HCT116 (cell line): Measurements from ENCODE around the gene NR2F1-AS1. TPM values are rescaled to one million over a fixed set of nuclear protein-coding genes. Genes with fewer than 3 reads are reported as not detected.

Source experiments
- ATAC-seq: fragments of 200-7000 bp; cut with Tn5 transposase; 2 replicates; pipeline ENCODE4 v1.9.1; 2020; ENCODE audit warnings: mild to moderate bottlenecking, moderate library complexity
- BruUV-seq: library from RNA; stranded (reverse); fragments of 400-500 nt; replicated peaks from 2 replicates; lab custom pipeline; 2021; lab: Mats Ljungman, UMichigan
- CTCF ChIA-PET: fragments of 300-600 bp; sonication (Branson Sonifier 250); formaldehyde crosslinking; loops from one replicate; lab custom pipeline; 2021; ENCODE audit warnings: antibody characterized with exemption; lab: Charles Lee
- POLR2A ChIA-PET: fragments of 300-600, 350-600 bp; sonication (Branson Sonifier 250); formaldehyde crosslinking; loops from one replicate; lab custom pipeline; 2021; ENCODE audit warnings: antibody characterized with exemption; lab: Charles Lee
- RAD21 ChIA-PET, 2 experiments: fragments of 300-600 bp; sonication (Branson Sonifier 250); formaldehyde crosslinking; loops; one replicate each; lab custom pipeline; 2023; ENCODE audit warnings: low total read pairs in 2 of 2; ENCODE audit not compliant: uncharacterized antibody in 2 of 2, unreplicated experiment in 2 of 2, low non-redundant PET in 1 of 2; lab: Charles Lee
- DNase-seq: peaks from one replicate; pipeline ENCODE4 v3.0.0-alpha.2; 2010; ENCODE audit warnings: low read depth, low spot score
- H2AFZ ChIP-seq: fragments of 200-600 bp; shearing (Covaris generic), sonication (generic); 2 replicates; pipeline ENCODE4 v1.6.1; 2017; ENCODE audit warnings: low read depth, mixed run types, mixed read lengths, antibody characterized with exemption, low read length; ENCODE audit not compliant: poor library complexity, severe bottlenecking
- H3K27ac ChIP-seq: 2 replicates; pipeline ENCODE4 v1.5.1; 2012; ENCODE audit warnings: low read depth, low read length
- H3K27me3 ChIP-seq: fragments of 200-600 bp; sonication (generic); 2 replicates; pipeline ENCODE4 v1.6.1; 2016; ENCODE audit warnings: mixed run types, low read length, mixed read lengths; ENCODE audit not compliant: insufficient read depth
- H3K36me3 ChIP-seq, 2 experiments: fragments of 200-500 bp in 1 of 2; fragments of 200-600 bp in 1 of 2; sonication (Bioruptor generic) in 1 of 2; sonication (generic) in 1 of 2; 2 replicates each; pipeline versions ENCODE4 v1.5.1 to v1.6.1; 2014 to 2016; ENCODE audit warnings: low read length in 2 of 2, inconsistent platforms in 1 of 2, mixed read lengths in 1 of 2, mixed run types in 1 of 2; ENCODE audit not compliant: insufficient read depth in 2 of 2, control insufficient read depth in 1 of 2
- H3K4me1 ChIP-seq, 2 experiments: fragments of 200-600 bp in 1 of 2; sonication (generic) in 1 of 2; 2 replicates each; pipeline versions ENCODE4 v1.5.1 to v1.6.1; 2012 to 2017; ENCODE audit warnings: low read length in 2 of 2, inconsistent platforms in 1 of 2, mild to moderate bottlenecking in 1 of 2, mixed read lengths in 1 of 2, mixed run types in 1 of 2, moderate library complexity in 1 of 2; ENCODE audit not compliant: insufficient read depth in 2 of 2, control insufficient read depth in 1 of 2
- H3K4me2 ChIP-seq: fragments of 200-600 bp; sonication (generic); 2 replicates; pipeline ENCODE4 v1.6.1; 2017; ENCODE audit warnings: mixed run types, low read length, mixed read lengths
- H3K4me3 ChIP-seq, 2 experiments: fragments of 200-600 bp in 1 of 2; sonication (generic) in 1 of 2; replicated peaks in 1 of 2; 2 replicates each; pipeline ENCODE4 v1.5.1; 2011 to 2016; ENCODE audit warnings: low read length in 2 of 2, control low read depth in 1 of 2, low read depth in 1 of 2, mild to moderate bottlenecking in 1 of 2, mixed read lengths in 1 of 2, mixed run types in 1 of 2
- H3K79me2 ChIP-seq: fragments of 200-600 bp; sonication (generic); 2 replicates; pipeline ENCODE4 v1.6.1; 2017; ENCODE audit warnings: mild to moderate bottlenecking, mixed run types, low read length, moderate library complexity, mixed read lengths; ENCODE audit not compliant: insufficient read depth
- H3K9ac ChIP-seq: fragments of 200-600 bp; sonication (generic); 2 replicates; pipeline ENCODE4 v1.6.1; 2016; ENCODE audit warnings: low read length, mixed read lengths
- H3K9me2 ChIP-seq: fragments of 200-600 bp; sonication (generic), shearing (Covaris generic); 2 replicates; pipeline ENCODE4 v1.6.1; 2017; ENCODE audit warnings: mixed run types, mild to moderate bottlenecking, moderate library complexity; ENCODE audit not compliant: insufficient read depth
- H3K9me3 ChIP-seq, 2 experiments: fragments of 200-500 bp in 1 of 2; fragments of 200-600 bp in 1 of 2; sonication (Bioruptor generic) in 1 of 2; sonication (generic) in 1 of 2; 2 replicates each; pipeline ENCODE4 v1.6.1; 2014 to 2017; ENCODE audit warnings: low read length in 2 of 2, mixed read lengths in 2 of 2, inconsistent platforms in 1 of 2, low read depth in 1 of 2, mild to moderate bottlenecking in 1 of 2, mixed run types in 1 of 2, moderate library complexity in 1 of 2; ENCODE audit not compliant: control insufficient read depth in 1 of 2, insufficient read depth in 1 of 2
- H4K20me1 ChIP-seq: fragments of 200-600 bp; sonication (generic), shearing (Covaris generic); 2 replicates; pipeline ENCODE4 v1.6.1; 2017; ENCODE audit warnings: mixed run types, mild to moderate bottlenecking, moderate library complexity; ENCODE audit not compliant: insufficient read depth
- ATF3 ChIP-seq: IDR thresholded peaks from 2 replicates; pipeline ENCODE4 v1.6.1; 2012
- CBX3 ChIP-seq: IDR thresholded peaks from 2 replicates; pipeline ENCODE4 v1.6.1; 2012; ENCODE audit warnings: low read depth
- CEBPB ChIP-seq: IDR thresholded peaks from 2 replicates; pipeline ENCODE4 v1.6.1; 2012; ENCODE audit warnings: low read depth
- EGR1 ChIP-seq: IDR thresholded peaks from 2 replicates; pipeline ENCODE4 v1.6.1; 2012; ENCODE audit warnings: low read depth
- ELF1 ChIP-seq: IDR thresholded peaks from 2 replicates; pipeline ENCODE4 v1.6.1; 2012; ENCODE audit warnings: low read depth, borderline replicate concordance
- EZH2 ChIP-seq: fragments of 200-600 bp; sonication (generic); IDR thresholded peaks from 2 replicates; pipeline ENCODE4 v1.6.1; 2017; ENCODE audit warnings: antibody characterized with exemption, mixed run types
- EZH2phosphoT487 ChIP-seq: fragments of 200-600 bp; IDR thresholded peaks from 2 replicates; pipeline ENCODE4 v1.6.1; 2018; ENCODE audit warnings: antibody characterized with exemption, borderline replicate concordance
- FOSL1 ChIP-seq: IDR thresholded peaks from 2 replicates; pipeline ENCODE4 v1.6.1; 2012; ENCODE audit warnings: low read depth
- POLR2A ChIP-seq: IDR thresholded peaks from 2 replicates; pipeline ENCODE4 v1.7.0; 2011; ENCODE audit warnings: borderline replicate concordance; ENCODE audit not compliant: insufficient read depth, insufficient read length; ENCODE audit errors: extremely low read depth
- POLR2AphosphoS5 ChIP-seq: IDR thresholded peaks from 2 replicates; pipeline ENCODE4 v1.6.1; 2011; ENCODE audit warnings: mild to moderate bottlenecking, low read depth, low read length, moderate library complexity
- RAD21 ChIP-seq: IDR thresholded peaks from 2 replicates; pipeline ENCODE4 v1.6.1; 2012; ENCODE audit warnings: low read depth, mild to moderate bottlenecking
- SP1 ChIP-seq: IDR thresholded peaks from 2 replicates; pipeline ENCODE4 v1.6.1; 2012; ENCODE audit warnings: low read depth
- SRF ChIP-seq: IDR thresholded peaks from 2 replicates; pipeline ENCODE4 v1.6.1; 2012; ENCODE audit warnings: low read depth
- ZBTB33 ChIP-seq: IDR thresholded peaks from 2 replicates; pipeline ENCODE4 v1.6.1; 2011; ENCODE audit warnings: mild to moderate bottlenecking, low read length, moderate library complexity; ENCODE audit not compliant: insufficient replicate concordance; ENCODE audit errors: extremely low read depth
- ZNF274 ChIP-seq: fragments of 200-500 bp; sonication (Bioruptor generic); IDR thresholded peaks from 2 replicates; pipeline ENCODE4 v1.6.1; 2014; ENCODE audit warnings: mild to moderate bottlenecking, low read depth, low read length, inconsistent platforms
- intact Hi-C: fragments of 100-400 bp; cut with micrococcal nuclease; formaldehyde crosslinking; loops from 2 replicates; pipeline ENCODE4 v1.10.0; 2022
- total RNA-seq: library from RNA; stranded (reverse); gene quantifications from one replicate; pipeline ENCODE4 v1.2.1, GENCODE V29; 2021; ENCODE audit not compliant: unreplicated experiment
- TF ChIP-seq, protein P1 (sequence below), 3 experiments: fragments of 200-600 bp in 1 of 3; sonication (generic) in 1 of 3; IDR thresholded peaks in 2 of 3; conservative IDR thresholded peaks in 1 of 3; 2 replicates each; pipeline ENCODE4 v1.5.1; 2012 to 2017; ENCODE audit warnings: low read depth in 2 of 3, low read length in 2 of 3, antibody characterized with exemption in 1 of 3, borderline replicate concordance in 1 of 3, control low read depth in 1 of 3, mild to moderate bottlenecking in 1 of 3, mixed read lengths in 1 of 3, mixed run types in 1 of 3, moderate library complexity in 1 of 3; ENCODE audit not compliant: insufficient read depth in 1 of 3

Gene NR2F1-AS1
- total RNA-seq, 1 experiment from 2014 or later = 20.1 TPM

DNA sequence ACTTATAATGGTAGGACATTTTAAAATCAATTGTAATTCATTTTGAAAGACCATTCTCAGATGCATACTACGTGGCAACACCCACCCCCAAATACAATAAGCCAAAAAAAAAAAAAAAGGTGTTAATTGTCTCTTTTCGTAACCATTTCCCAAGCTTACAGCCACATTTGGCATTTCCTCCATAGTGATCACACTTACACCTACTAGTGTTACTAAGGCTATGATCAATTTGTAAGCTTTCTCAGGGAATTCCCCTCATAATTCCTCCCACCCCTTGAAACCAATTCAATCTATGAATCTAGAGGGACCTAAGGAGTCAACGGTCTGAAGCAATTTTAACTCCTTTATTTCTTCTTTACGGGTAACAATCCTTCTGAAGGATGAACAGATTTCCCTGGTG, 42.1 kb upstream of the NR2F1-AS1 start (continued):
- no peak for TF ChIP-seq EZH2phosphoT487
- TF ChIP-seq POLR2A = no peak

DNA sequence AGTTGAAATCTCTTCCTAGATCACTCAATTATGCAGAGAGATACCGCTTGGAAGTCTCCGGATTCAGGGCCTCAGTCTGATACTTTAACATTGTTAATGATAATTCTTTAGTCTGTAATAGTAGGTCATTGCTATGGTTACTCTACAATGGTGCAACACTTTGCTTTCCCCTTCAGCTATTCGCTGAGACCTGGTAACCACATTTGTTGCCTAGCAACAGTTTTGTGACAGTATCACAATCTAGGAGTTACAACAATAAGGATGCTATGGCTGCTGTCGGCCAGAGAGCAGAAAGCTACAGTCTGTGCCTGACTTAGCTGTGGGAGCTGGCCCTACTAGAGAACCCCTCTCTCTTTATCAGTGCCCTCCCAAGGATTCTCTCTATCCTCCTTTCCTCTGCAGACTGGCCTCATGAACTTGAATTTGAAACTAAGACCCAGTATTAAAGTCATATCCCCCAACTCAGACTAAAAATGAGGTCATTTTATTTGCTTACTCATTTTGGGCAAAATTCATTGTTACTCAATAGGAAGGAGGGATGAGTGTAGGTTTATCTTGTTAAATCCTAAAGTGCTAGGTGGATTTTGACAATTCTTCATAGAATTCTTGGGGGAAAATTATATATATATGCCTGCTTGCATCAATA, 41.3 kb upstream of the NR2F1-AS1 start:
- intact Hi-C loops = no loop called here
- Histone ChIP-seq H3K36me3 (no peaks in the 10 kb centered on the region), H3K4me2 (no peak overlapping the region), H3K79me2 (no peaks in the 10 kb centered on the region), H3K27ac (no peak overlapping the region), H3K9me3 (no peaks in the 10 kb centered on the region), H3K4me1 (peaks cover 0 to 12% of the 10 kb centered on the region in 2 experiments; a peak in 3 of 4 replicates), H3K4me3 (no peak overlapping the region), H2AFZ (no peak overlapping the region), H3K27me3 (no peaks in the 10 kb centered on the region), H4K20me1 (no peaks in the 10 kb centered on the region), H3K9me2 (no peaks in the 10 kb centered on the region), H3K9ac (no peak overlapping the region)
- BruUV-seq = no TSS peak
- TF ChIP-seq CEBPB = no peak
- no peak for TF ChIP-seq SRF
- TF ChIP-seq, protein P1, sequence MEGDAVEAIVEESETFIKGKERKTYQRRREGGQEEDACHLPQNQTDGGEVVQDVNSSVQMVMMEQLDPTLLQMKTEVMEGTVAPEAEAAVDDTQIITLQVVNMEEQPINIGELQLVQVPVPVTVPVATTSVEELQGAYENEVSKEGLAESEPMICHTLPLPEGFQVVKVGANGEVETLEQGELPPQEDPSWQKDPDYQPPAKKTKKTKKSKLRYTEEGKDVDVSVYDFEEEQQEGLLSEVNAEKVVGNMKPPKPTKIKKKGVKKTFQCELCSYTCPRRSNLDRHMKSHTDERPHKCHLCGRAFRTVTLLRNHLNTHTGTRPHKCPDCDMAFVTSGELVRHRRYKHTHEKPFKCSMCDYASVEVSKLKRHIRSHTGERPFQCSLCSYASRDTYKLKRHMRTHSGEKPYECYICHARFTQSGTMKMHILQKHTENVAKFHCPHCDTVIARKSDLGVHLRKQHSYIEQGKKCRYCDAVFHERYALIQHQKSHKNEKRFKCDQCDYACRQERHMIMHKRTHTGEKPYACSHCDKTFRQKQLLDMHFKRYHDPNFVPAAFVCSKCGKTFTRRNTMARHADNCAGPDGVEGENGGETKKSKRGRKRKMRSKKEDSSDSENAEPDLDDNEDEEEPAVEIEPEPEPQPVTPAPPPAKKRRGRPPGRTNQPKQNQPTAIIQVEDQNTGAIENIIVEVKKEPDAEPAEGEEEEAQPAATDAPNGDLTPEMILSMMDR (IDR thresholded peaks at IDR 0.05 in 2 of 3, conservative IDR thresholded peaks at IDR 0.05 in 1 of 3; ENCODE audit: borderline replicate concordance in 1 of 3, insufficient read depth in 1 of 3, low read depth in 2 of 3, low read length in 2 of 3) = no peak
- no peak for TF ChIP-seq ATF3
- no peak for TF ChIP-seq POLR2AphosphoS5
- no peak for TF ChIP-seq ZNF274
- TF ChIP-seq FOSL1 = no peak
- TF ChIP-seq POLR2A = no peak
- TF ChIP-seq EGR1 = no peak
- TF ChIP-seq CBX3 = no peak
- TF ChIP-seq SP1 = no peak
- TF ChIP-seq ELF1 = no peak
- TF ChIP-seq EZH2 = no peak
- TF ChIP-seq EZH2phosphoT487 = no peak
- no peak for TF ChIP-seq RAD21
- no peak for TF ChIP-seq ZBTB33
- ChIA-PET RAD21 (no interaction called here), POLR2A (no interaction called here), CTCF (no interaction called here)
- ATAC-seq = no peak
- no peak for DNase-seq
